KMS-11 (cell line): ENCODE measurements around the gene LGI2.
"Not testable (repeated sequence)": the region's sequence is repeated elsewhere in the genome, so short reads cannot be mapped to it uniquely, and the experiment has no call there.

Experiments used
- H2AFZ ChIP-seq: fragments of 200-600 bp; sonication (generic); 2 replicates; pipeline ENCODE4 v1.6.1; 2016; ENCODE audit warnings: antibody characterized with exemption, mixed run types, low read depth
- H3K27ac ChIP-seq: fragments of 200-600 bp; sonication (generic); 2 replicates; pipeline ENCODE4 v1.6.1; 2016; ENCODE audit warnings: mild to moderate bottlenecking, mixed run types
- H3K27me3 ChIP-seq: fragments of 200-600 bp; sonication (generic); 2 replicates; pipeline ENCODE4 v1.6.1; 2017; ENCODE audit warnings: mild to moderate bottlenecking, low read depth, mixed run types, moderate library complexity; ENCODE audit not compliant: insufficient read depth
- H3K36me3 ChIP-seq: fragments of 200-600 bp; sonication (generic); 2 replicates; pipeline ENCODE4 v1.6.1; 2017; ENCODE audit warnings: mild to moderate bottlenecking, mixed run types; ENCODE audit not compliant: insufficient read depth
- H3K4me1 ChIP-seq: fragments of 200-600 bp; sonication (generic); 2 replicates; pipeline ENCODE4 v1.6.1; 2016; ENCODE audit warnings: mild to moderate bottlenecking, low read depth, mixed run types; ENCODE audit not compliant: poor library complexity, severe bottlenecking
- H3K4me2 ChIP-seq: fragments of 200-600 bp; sonication (generic); 2 replicates; pipeline ENCODE4 v1.7.0; 2016; ENCODE audit warnings: mild to moderate bottlenecking, mixed run types
- H3K4me3 ChIP-seq: fragments of 200-600 bp; sonication (generic); IDR thresholded peaks from 2 replicates; pipeline ENCODE4 v1.6.1; 2017; ENCODE audit warnings: low read depth, low read length, mixed read lengths; ENCODE audit not compliant: insufficient read depth
- H3K79me2 ChIP-seq: fragments of 200-600 bp; sonication (generic); 2 replicates; pipeline ENCODE4 v1.6.1; 2016; ENCODE audit warnings: low read depth, mixed run types; ENCODE audit not compliant: insufficient read depth
- H3K9ac ChIP-seq: fragments of 200-600 bp; sonication (generic); 2 replicates; pipeline ENCODE4 v1.6.1; 2016; ENCODE audit warnings: mild to moderate bottlenecking, mixed run types
- H4K20me1 ChIP-seq: fragments of 200-600 bp; sonication (generic); 2 replicates; pipeline ENCODE4 v1.6.1; 2016; ENCODE audit warnings: mild to moderate bottlenecking, mixed run types; ENCODE audit not compliant: insufficient read depth
- TF ChIP-seq, protein P1 (sequence below): fragments of 200-600 bp; sonication (generic); conservative IDR thresholded peaks from 2 replicates; pipeline ENCODE4 v1.6.1; 2017; ENCODE audit warnings: low read depth, mild to moderate bottlenecking, antibody characterized with exemption, low read length, moderate library complexity, mixed read lengths

The LGI2 gene

DNA sequence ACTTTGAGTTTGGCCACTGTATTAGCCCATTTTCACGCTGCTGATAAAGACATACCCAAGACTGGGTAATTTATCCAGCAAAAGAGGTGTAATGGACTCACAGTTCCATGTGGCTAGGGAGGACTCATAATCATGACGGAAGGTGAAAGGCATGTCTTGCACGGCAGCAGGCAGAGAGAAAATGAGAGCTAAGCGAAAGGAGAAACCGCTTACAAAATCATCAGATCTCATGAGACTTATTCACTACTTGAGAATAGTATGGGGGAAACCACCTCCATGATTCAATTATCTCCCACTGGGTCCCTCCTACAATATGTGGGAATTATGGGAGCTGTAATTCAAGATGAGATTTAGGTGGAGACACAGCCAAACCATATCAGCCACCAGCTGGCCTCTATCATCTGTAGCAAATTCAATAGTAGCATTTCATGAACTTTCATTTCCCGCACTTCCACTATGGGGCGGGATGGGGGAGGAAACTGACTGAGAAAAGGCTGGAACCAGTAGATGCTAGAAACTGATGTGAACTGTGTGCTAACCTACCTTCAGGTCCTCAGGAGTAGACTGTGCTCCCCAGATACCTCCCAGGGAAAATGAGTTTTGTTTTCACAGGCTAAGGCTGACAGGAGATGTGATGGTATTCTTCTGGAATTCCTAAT, 35.3 kb upstream of the LGI2 start:
- Histone ChIP-seq H3K4me3 (no peak overlapping the region), H2AFZ (no peak overlapping the region), H4K20me1 (no peaks in the 10 kb centered on the region), H3K36me3 (no peaks in the 10 kb centered on the region), H3K4me2 (no peak overlapping the region), H3K27me3 (no peaks in the 10 kb centered on the region), H3K27ac (no peak overlapping the region), H3K9ac (no peak overlapping the region), H3K79me2 (no peaks in the 10 kb centered on the region), H3K4me1 (peaks cover 5% of the 10 kb centered on the region)
- TF ChIP-seq, protein P1, sequence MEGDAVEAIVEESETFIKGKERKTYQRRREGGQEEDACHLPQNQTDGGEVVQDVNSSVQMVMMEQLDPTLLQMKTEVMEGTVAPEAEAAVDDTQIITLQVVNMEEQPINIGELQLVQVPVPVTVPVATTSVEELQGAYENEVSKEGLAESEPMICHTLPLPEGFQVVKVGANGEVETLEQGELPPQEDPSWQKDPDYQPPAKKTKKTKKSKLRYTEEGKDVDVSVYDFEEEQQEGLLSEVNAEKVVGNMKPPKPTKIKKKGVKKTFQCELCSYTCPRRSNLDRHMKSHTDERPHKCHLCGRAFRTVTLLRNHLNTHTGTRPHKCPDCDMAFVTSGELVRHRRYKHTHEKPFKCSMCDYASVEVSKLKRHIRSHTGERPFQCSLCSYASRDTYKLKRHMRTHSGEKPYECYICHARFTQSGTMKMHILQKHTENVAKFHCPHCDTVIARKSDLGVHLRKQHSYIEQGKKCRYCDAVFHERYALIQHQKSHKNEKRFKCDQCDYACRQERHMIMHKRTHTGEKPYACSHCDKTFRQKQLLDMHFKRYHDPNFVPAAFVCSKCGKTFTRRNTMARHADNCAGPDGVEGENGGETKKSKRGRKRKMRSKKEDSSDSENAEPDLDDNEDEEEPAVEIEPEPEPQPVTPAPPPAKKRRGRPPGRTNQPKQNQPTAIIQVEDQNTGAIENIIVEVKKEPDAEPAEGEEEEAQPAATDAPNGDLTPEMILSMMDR: no peak

DNA sequence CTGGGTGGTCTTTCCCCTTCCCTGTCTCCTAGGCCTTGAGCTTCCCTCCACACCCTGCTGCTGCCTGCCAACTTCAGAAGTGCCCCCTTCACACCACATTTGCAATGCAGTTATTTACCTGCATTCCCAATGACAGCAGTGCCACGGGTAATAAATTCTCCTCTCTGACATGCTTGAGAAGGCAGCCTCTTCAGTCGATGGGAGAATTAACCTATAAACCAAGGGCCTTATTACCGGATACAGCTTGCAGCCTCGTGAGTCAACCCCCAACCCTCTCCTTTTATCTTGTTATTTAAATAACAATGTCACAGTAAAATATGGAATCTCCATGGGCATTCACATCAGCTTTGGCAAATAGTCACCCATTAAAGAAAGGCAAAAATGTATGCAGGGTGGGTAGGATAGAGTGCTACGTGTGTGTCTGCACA, 34.7 kb upstream of the LGI2 start:
- H3K4me3 ChIP-seq: no peak overlapping the region
- TF ChIP-seq, protein P1: no peak
- H2AFZ ChIP-seq: no peak overlapping the region
- H4K20me1 ChIP-seq: no peaks in the 10 kb centered on the region
- peaks cover 5% of the 10 kb centered on the region for H3K4me1 ChIP-seq
- H3K9ac ChIP-seq: no peak overlapping the region
- no peaks in the 10 kb centered on the region for H3K79me2 ChIP-seq
- no peaks in the 10 kb centered on the region for H3K36me3 ChIP-seq
- H3K4me2 ChIP-seq: no peak overlapping the region
- H3K27me3 ChIP-seq: no peaks in the 10 kb centered on the region
- H3K27ac ChIP-seq: no peak overlapping the region

DNA sequence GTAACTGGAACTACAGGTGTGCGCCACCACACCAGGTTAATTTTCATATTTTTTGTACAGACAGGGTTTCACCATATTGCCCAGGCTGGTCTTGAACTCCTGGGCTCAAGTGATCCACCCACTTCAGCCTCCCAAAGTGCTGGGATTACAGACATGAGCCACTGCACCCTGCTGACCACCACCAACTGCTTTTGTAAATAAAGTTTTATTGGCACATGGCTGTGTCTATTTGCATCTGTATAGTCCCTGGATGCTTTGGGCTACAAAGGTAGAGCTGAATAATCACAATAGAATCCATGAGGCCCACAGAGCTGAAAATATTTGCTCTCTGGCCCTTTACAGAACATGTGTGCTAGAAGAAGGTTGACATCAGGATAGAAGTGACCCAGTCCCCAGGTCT, 33.7 kb upstream of the LGI2 start:
- not testable (repeated sequence) for H3K79me2 ChIP-seq, H4K20me1 ChIP-seq, H3K36me3 ChIP-seq, H2AFZ ChIP-seq, H3K27ac ChIP-seq, H3K27me3 ChIP-seq, H3K4me3 ChIP-seq, H3K4me1 ChIP-seq, H3K9ac ChIP-seq, H3K4me2 ChIP-seq

DNA sequence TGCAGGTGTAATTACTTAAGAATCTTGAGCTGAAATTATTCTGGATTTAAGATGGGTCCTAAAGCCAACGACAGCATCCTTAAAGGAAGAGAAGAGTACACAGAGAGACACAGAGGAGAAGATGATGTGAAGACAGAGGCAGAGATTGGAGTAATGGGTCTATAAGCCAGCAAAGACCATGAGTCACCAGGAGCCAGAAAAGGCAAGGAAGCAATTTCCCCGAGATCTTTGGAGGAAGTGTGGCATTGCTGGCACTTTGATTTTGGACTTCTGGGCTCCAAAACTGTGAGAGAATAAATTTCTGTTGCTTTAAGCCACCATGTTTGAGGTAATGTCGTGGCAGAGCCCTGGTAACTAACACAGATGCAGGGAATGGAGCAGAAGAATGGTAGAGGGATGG, 32.4 kb upstream of the LGI2 start:
- Histone ChIP-seq H3K4me3 (no peak overlapping the region), H3K27me3 (no peaks in the 10 kb centered on the region), H3K4me1 (peaks cover 5% of the 10 kb centered on the region), H2AFZ (no peak overlapping the region), H4K20me1 (no peaks in the 10 kb centered on the region), H3K36me3 (no peaks in the 10 kb centered on the region), H3K4me2 (no peak overlapping the region), H3K9ac (no peak overlapping the region), H3K27ac (no peak overlapping the region), H3K79me2 (no peaks in the 10 kb centered on the region)
- TF ChIP-seq, protein P1: no peak

DNA sequence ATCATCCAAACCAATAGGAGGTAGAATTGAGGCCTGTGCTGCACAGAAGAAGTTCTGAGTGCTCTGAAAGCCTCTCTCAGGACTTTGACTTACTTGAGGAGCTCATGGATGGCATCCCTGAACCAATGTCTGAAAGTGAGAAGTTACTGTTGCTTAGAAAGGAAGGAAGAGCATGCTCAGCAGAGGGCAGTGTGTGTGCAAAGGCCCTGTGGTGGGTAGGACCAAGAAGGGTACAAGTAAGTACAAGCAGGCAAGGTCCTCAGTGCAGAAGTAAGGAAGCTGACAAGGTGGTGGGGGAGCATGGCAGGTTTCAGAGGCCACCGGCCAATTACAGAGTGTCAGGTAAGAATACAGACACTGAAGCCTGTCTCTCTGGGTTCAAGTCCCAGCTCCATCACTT, 31.4 kb upstream of the LGI2 start:
- Histone ChIP-seq H2AFZ (no peak overlapping the region), H3K27ac (no peak overlapping the region), H3K79me2 (no peaks in the 10 kb centered on the region), H3K27me3 (no peaks in the 10 kb centered on the region), H3K36me3 (no peaks in the 10 kb centered on the region), H3K9ac (no peak overlapping the region), H3K4me1 (peaks cover 5% of the 10 kb centered on the region), H3K4me2 (no peak overlapping the region), H4K20me1 (no peaks in the 10 kb centered on the region), H3K4me3 (no peak overlapping the region)
- TF ChIP-seq, protein P1: no peak
